NCI-H2081 (cell line): ENCODE results near the gene LRP8.

ENCODE experiments used
- DNase-seq, 2 experiments: peaks; one replicate each; lab custom pipeline; 2025; lab: John Stamatoyannopoulos, UW

Gene LRP8

GRCh38 chr1:53359934-53360276 is 32.0 kb upstream of the LRP8 start:
- no peak for DNase-seq

DNA sequence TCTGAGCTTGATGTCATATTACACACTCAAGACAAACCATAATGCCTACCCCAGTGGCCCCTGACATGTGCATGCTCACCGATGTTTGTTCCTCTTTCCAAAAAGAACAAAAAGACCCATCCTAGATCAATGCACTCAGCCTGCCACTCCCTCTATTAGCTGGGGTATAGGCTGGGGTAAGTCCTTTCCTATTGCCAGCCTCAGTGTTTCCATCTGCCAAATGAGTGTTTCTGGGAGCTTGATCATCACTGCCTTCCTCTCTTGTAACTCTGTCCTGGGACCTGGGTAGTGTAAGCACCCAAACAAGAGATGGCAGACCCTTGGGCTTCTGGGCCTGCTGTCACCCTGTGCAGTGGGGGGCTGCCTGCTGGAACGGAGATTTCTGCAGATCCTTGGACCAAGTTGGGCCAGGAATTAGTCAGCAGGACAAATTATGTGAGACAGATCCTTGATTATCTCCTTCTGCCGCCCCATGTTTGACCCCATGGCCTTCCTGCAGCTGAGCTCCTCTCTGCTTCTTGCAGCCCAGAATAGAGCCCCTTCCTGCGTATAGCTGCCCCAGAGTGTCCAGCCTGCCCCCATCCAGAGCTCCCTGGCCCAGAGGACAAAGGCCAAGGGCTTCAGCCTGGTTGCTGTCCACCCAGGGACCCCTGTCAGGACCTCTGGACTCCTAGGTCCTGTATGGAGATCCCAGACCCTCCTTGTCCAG is 31.5 kb upstream of the LRP8 start:
- DNase-seq, result no peak

DNA sequence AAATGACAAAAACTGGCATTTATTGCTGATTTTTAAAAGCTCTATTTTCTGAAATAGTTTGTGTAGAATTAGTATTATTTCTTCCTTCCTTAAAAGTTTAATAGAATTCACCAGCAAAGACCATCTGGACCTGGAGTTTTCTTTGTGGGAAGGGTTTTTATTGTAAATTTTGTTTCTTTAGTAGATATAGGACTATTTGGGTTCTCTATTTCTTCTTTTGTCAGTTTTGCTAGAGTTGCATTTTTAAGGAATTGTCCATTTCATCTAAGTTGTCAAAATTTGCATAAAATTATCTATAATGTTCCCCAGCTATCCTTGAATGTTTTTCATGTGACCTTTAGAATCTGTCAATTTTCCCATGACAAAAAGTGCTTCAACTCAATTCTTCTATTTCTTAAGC is 28.8 kb upstream of the LRP8 start:
- no peak for DNase-seq

- no peak for DNase-seq
These were observed 26.2 kb upstream of the LRP8 start for GRCh38 chr1:53354119-53354518.

GRCh38 chr1:53352561-53352960 is 24.7 kb upstream of the LRP8 start:
- DNase-seq, result no peak

DNA sequence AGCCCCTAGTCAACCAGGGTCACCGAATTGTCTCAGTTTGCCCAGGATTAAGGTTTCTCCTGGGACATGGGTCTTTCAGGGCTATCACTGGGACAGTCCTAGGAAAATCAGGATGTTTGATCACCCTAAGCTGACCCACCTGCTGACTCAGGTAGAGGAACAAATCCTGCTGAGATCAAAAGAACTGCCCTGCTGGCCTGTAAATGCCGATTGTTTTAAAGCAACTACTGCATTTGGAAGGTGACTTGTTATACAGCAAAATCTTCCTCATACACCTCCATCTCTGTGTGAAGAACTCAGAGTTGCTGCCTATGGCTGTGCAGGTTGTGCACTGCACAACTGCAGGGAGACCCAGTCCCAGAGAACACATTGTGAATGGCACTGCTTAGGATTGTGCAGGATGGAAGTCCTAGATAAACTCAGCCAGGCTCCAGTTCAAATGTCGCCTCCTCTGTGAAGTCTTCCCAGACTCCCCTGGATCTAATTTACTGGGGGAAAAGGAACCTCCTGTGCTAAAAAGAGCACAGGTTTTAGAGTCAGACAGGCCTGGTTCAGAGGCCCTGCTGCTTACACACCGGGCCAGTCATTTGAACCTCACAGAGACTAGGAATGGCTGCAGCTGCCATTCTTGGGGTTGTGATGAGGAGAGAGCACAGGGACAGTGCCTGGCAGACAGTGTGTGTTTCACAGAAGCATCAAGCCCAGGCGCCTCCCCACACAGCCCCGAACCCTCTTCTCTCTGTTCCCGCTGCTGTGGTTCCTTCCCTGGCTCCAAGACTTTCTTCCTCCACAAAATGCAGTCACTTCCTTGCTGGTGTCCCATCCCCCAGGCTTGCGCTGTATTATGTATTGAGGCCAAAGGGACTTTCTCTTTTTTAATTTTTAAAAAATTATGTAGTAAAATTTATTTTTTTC is 23.2 kb upstream of the LRP8 start:
- DNase-seq, result no peak

GRCh38 chr1:53349968-53350852 is 22.3 kb upstream of the LRP8 start:
- no peak for DNase-seq

DNA sequence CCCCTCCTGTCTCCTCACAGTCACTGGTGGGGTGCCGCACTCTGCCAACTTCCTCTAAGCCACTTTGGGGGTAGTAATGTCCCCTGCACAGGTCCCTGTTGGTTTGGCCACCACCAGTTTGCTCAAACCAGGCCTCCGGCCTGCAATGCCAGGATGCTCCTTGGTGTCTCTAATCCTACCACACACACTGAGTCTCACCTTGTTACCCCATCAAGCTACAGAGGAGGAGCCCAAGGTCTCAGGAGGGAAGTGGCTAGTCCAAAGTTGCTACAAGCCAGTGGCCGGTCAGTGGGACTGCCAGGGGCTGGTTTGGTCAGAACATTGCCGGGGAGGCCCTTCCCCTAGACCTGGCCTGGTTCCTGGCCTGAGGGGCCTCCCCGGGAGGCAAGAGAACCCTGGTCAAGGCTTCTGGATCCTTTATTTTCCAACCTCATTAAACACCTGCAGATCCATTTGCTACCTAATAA is 21.5 kb upstream of the LRP8 start:
- DNase-seq, result no peak

DNA sequence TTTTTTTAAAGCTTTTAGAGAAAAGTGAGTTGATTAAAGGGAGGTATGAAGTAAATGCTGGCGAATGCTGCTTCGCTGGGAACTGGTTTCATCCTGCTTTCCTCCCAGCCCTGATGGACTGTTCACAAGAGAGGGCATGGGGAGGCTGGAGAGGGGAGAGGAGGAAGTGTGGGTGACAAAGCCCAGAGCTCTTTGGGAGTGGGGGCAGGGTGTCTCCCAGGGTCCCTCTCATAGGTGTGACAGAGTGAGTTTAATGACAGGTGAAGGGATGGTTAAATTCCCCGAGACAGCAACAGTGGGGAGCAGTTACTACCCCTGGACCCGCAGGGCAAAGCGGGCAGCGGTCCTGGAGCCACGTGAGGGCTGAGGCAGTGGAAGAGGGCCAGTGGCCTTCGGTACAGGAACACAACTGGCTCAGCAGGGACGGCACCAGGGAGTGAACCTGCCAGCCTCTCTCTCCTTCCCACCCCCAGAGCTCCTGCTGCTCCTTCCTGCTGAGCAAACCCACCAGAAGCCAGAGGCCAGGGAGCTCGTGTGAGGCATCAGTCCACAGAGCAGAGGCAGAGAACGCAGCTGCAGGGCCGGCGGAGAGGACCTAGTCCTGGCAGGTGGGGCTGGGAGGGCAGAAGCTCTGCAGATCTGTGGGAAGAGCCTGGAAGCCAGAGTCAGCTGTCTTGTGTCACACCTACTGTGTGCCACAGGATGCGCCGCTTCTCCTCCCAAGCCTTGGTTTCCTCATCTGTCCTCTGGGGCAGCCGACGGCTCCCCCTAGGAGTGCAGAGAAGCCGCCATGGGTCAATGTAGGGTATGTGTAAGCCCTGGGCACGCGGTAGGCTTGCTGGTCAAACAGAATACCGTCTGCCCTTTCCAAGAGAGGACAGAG is 20.9 kb upstream of the LRP8 start:
- no peak for DNase-seq

DNA sequence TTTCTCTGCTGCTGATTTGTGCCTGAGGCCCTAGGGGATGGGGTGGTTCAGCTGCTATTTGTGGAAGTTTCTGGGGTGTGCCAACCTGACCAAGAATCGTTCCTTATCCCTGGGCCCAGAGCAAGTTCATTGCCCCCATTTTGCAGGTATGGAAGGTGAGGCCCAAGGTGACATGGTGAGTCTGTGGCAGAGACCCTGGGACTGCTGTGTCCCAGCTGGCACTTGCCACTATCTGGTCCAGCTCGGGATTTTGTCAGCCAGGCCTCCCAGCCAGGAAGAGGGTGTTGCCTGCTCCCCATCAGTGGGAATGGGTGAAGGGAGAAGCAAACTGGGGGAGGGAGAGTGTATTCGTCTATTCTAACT is 18.9 kb upstream of the LRP8 start:
- no peak for DNase-seq

- DNase-seq, result no peak
These were observed 18.3 kb upstream of the LRP8 start for GRCh38 chr1:53345996-53346813.

DNA sequence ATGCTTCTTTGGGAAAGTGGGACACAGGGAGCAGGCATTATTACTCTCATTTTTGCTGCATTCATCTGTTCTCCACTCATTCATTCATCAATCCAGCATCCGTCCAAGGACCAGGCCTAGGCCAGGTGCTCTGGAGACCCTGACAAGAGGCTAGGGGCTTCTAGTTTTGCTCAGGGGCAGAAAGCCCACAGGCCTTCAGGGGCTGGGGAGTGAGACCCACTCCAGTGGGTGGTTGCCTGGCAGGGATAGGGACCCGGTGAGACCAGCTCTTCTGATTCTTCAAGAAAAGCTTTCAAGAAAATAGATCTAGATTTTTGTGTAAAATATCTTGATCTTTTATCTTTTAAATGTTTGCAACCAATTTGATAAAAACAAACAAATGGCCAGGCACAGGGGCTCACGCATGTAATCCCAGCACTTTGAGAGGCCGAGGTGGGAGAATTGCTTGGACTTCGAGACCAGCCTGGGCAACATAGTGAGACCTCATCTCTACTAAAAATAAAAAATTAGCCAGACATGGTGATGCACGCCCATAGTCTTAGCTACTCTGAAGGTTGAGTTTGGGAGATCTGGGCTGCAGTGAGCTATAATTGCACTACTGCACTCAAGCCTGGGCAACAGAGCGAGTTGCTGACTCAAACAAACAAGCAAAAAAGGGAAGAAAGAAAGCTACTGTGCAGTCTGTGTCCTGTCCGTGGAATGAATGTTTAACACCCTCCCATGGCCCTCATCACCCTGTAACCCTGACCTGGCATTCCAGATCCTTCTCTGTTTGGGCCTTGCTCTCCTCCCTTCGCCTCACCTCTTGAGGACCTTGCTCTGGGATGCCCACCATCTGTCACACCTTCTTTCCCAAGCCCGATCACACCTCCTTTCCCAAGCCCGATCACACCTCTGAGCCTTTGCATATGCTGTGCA is 17.3 kb upstream of the LRP8 start:
- no peak for DNase-seq

DNA sequence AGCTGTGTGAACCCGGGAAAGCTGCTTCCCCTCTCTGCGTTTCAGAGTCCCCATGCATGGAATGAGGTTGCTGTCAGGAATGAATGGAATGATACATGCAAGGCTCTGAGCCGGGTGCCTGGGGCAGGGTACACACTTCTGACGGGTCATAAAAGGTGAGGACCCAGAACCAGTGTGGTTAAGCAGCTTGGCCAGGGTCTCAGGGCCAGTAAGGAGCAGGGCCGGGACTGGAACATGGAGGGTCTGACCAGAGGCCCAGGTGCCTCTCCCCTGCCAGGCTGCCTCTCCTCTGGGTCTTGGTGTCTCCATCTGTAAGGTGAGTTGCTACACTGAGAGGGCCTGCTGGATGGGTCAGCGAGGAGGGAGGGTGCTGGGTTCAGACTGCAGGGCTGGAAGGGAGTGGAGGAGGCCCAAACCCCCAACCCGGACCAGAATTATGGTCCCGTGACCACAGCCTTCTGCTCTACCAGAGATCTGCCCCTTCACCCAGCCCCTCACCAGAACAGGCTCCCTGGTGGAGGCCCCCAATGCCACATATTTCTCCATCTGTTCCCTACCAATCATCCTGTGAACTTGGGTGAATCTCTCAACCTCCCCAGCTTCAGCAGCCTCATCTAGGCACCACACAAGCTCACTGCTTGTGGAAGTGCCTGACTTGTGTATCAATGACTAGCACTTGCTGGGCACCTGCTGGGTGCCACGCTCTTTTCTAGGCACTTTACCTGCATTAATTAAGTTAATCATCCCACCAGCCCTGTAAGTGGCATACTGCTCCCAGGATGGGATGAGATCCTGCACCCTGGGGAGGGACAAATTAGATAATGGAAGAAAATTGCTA is 16.2 kb upstream of the LRP8 start:
- DNase-seq, result peak in 1 of 2 experiments; percentile 36

GRCh38 chr1:53342735-53343470 is 15.0 kb upstream of the LRP8 start:
- no peak for DNase-seq

- no peak for DNase-seq
These were observed 14.3 kb upstream of the LRP8 start for GRCh38 chr1:53341961-53342707.

GRCh38 chr1:53341521-53341895 is 13.6 kb upstream of the LRP8 start:
- DNase-seq, result no peak
